ENCODE measurements around the gene BAZ2B. TPM values are rescaled to one million over a fixed set of nuclear protein-coding genes. Genes with fewer than 3 reads are reported as not detected.

BAZ2B gene
- total and polyA plus RNA-seq, 12 donors, result 18.9 to 137 (median 68.0) TPM

GRCh38 chr2:159526433-159526832, 89.9 kb downstream of the BAZ2B start:
- TF ChIP-seq POLR2A (IDR thresholded peaks at IDR 0.05) (no peak), CTCF (IDR thresholded peaks at IDR 0.05) (no peak)
- H3K4me3 ChIP-seq, result no peak overlapping the region
- intact Hi-C loops (cut with DNase I), result no loop called here
- H3K9me3 ChIP-seq (replicated peaks in 1 of 3), result no peaks in the 10 kb centered on the region
- 85 to 87% (median 86%) methylated on average over 1 of the region's 1 CpG for WGBS, 4 donors
- H3K27ac ChIP-seq, result no peak overlapping the region
- H3K4me1 ChIP-seq (replicated peaks in 1 of 2), result no peaks in the 10 kb centered on the region
- H3K27me3 ChIP-seq, result no peaks in the 10 kb centered on the region
- no peaks in the 10 kb centered on the region for H3K36me3 ChIP-seq (replicated peaks in 1 of 2)
- DNase-seq, result no peak

- 96 to 100% (median 98%) methylated on average over 3 of the region's 3 CpGs for WGBS, 4 donors
These were observed 91.3 kb downstream of the BAZ2B start for GRCh38 chr2:159525012-159525411.

GRCh38 chr2:159521272-159521671, 95.1 kb downstream of the BAZ2B start:
- 76 to 86% (median 85%) methylated on average over 2 of the region's 2 CpGs for WGBS, 4 donors
- Histone ChIP-seq H3K27ac (no peak overlapping the region), H3K4me3 (no peak overlapping the region), H3K9me3 (replicated peaks in 1 of 3) (no peaks in the 10 kb centered on the region), H3K36me3 (replicated peaks in 1 of 2) (no peaks in the 10 kb centered on the region), H3K4me1 (replicated peaks in 1 of 2) (peaks cover 17 to 20% of the 10 kb centered on the region in 2 donors), H3K27me3 (no peaks in the 10 kb centered on the region)
- TF ChIP-seq POLR2A (IDR thresholded peaks at IDR 0.05) (no peak), CTCF (IDR thresholded peaks at IDR 0.05) (no peak)
- intact Hi-C loops (cut with DNase I), result no loop called here
- DNase-seq, result no peak

More at GRCh38 chr2:159525012-159525411, 91.3 kb downstream of the BAZ2B start:
- intact Hi-C loops (cut with DNase I), result no loop called here
- Histone ChIP-seq H3K27me3 (no peaks in the 10 kb centered on the region), H3K4me1 (replicated peaks in 1 of 2) (no peaks in the 10 kb centered on the region), H3K27ac (no peak overlapping the region), H3K36me3 (replicated peaks in 1 of 2) (no peaks in the 10 kb centered on the region), H3K9me3 (replicated peaks in 1 of 3) (no peaks in the 10 kb centered on the region), H3K4me3 (no peak overlapping the region)
- TF ChIP-seq POLR2A (IDR thresholded peaks at IDR 0.05), result no peak
- TF ChIP-seq CTCF (IDR thresholded peaks at IDR 0.05), result no peak
- no peak for DNase-seq

DNA sequence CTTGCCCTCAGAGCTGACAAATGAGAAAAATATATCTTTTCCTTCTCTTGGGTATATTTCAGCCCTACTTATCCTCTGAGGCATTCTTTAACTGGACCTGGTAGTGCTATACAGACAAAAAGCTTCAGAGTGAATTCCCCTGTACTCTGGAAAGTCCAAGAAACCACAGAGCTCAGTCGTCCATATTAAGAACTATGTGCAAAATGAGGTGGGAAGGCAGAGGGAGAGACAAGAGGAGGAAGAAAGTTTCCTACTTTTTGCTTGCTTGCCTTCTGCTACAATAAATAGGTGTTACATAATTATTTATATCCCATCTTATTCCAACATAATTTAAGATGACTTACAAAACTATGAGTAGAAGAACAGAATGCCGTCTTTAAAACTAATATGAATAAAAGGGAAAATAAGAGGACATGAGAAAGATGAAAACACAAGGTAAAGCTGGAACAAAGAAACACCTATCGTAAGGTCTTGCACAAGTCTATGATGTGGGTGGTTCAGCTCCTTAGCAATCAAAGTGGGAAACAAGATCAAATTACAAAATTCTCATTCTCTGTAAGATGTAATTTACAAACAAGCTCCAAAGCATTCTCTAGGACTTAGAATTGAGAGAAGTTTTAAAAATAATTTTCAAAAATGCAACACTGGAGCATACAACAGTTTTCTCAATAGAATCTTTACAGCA, 97.9 kb downstream of the BAZ2B start:
- Histone ChIP-seq H3K4me3 (no peak overlapping the region), H3K4me1 (replicated peaks in 1 of 2) (peaks cover 25 to 37% of the 10 kb centered on the region in 2 donors), H3K27me3 (no peaks in the 10 kb centered on the region), H3K36me3 (replicated peaks in 1 of 2) (no peaks in the 10 kb centered on the region), H3K27ac (no peak overlapping the region), H3K9me3 (replicated peaks in 1 of 3) (no peaks in the 10 kb centered on the region)
- no peak for DNase-seq
- no peak for TF ChIP-seq POLR2A (IDR thresholded peaks at IDR 0.05)
- TF ChIP-seq CTCF (IDR thresholded peaks at IDR 0.05), result no peak
- WGBS, 4 donors, result 70 to 79% (median 76%) methylated on average over 3 of the region's 3 CpGs
- intact Hi-C loops (cut with DNase I), result no loop called here

Data from adrenal gland (tissue), 12 donors.